ENCODE data around the gene SLX4IP. TPM values are rescaled to one million over a fixed set of nuclear protein-coding genes. Genes with fewer than 3 reads are reported as not detected.

SLX4IP gene
- total RNA-seq, 1 experiment from 2014 or later, result 11.1 TPM

GRCh38 chr20:10609770-10610169 lies 174.7 kb downstream of the SLX4IP start:
- no peak for DNase-seq (ENCODE audit: low read depth, low spot score)
- Histone ChIP-seq H3K4me2 (ENCODE audit: low read length) (no peak overlapping the region), H3K4me3 (replicated peaks in 1 of 2; ENCODE audit: low read depth in 1 of 2, low read length in 2 of 2) (no peak overlapping the region), H3K9me2 (ENCODE audit: insufficient read depth) (no peaks in the 10 kb centered on the region), H3K9ac (ENCODE audit: low read length) (no peak overlapping the region), H2AFZ (ENCODE audit: low read depth, low read length, poor library complexity, severe bottlenecking) (no peak overlapping the region), H3K36me3 (ENCODE audit: control insufficient read depth in 1 of 2, insufficient read depth in 2 of 2, low read length in 2 of 2) (no peaks in the 10 kb centered on the region), H3K27me3 (ENCODE audit: insufficient read depth, low read length) (no peaks in the 10 kb centered on the region), H3K9me3 (ENCODE audit: control insufficient read depth in 1 of 2, insufficient read depth in 1 of 2, low read depth in 1 of 2, low read length in 2 of 2) (no peaks in the 10 kb centered on the region), H3K79me2 (ENCODE audit: insufficient read depth, low read length) (no peaks in the 10 kb centered on the region), H4K20me1 (ENCODE audit: insufficient read depth) (no peaks in the 10 kb centered on the region), H3K27ac (ENCODE audit: low read depth, low read length) (no peak overlapping the region), H3K4me1 (ENCODE audit: control insufficient read depth in 1 of 2, insufficient read depth in 2 of 2, low read length in 2 of 2) (peaks cover 4 to 7% of the 10 kb centered on the region in 2 experiments)
- ChIA-PET CTCF (no interaction called here), POLR2A (no interaction called here), RAD21 (ENCODE audit: low non-redundant PET in 1 of 2, low total read pairs in 2 of 2, uncharacterized antibody in 2 of 2, unreplicated experiment in 2 of 2) (no interaction called here)
- TF ChIP-seq RAD21 (IDR thresholded peaks at IDR 0.05; ENCODE audit: low read depth), result no peak
- TF ChIP-seq EZH2 (IDR thresholded peaks at IDR 0.05), result no peak
- no peak for TF ChIP-seq EZH2phosphoT487 (IDR thresholded peaks at IDR 0.05; ENCODE audit: borderline replicate concordance)
- TF ChIP-seq, protein P1, sequence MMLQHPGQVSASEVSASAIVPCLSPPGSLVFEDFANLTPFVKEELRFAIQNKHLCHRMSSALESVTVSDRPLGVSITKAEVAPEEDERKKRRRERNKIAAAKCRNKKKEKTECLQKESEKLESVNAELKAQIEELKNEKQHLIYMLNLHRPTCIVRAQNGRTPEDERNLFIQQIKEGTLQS (IDR thresholded peaks at IDR 0.05), result no peak
- no peak for TF ChIP-seq POLR2A (IDR thresholded peaks at IDR 0.05; ENCODE audit: borderline replicate concordance, extremely low read depth, insufficient read depth, insufficient read length)
- TF ChIP-seq JUND (IDR thresholded peaks at IDR 0.05), result no peak
- no peak for TF ChIP-seq YY1 (IDR thresholded peaks at IDR 0.05; ENCODE audit: extremely low read depth, insufficient replicate concordance, low read depth, low read length)
- no peak for TF ChIP-seq SIN3A (IDR thresholded peaks at IDR 0.05; ENCODE audit: low read depth)
- no peak for TF ChIP-seq POLR2AphosphoS5 (IDR thresholded peaks at IDR 0.05; ENCODE audit: low read depth, low read length)
- no peak for TF ChIP-seq ZFX (IDR thresholded peaks at IDR 0.05)
- no peak for TF ChIP-seq SP1 (IDR thresholded peaks at IDR 0.05; ENCODE audit: low read depth)
- TF ChIP-seq ZNF274 (IDR thresholded peaks at IDR 0.05; ENCODE audit: low read depth, low read length), result no peak
- no peak for TF ChIP-seq ELF1 (IDR thresholded peaks at IDR 0.05; ENCODE audit: borderline replicate concordance, low read depth)
- TF ChIP-seq, protein P2, sequence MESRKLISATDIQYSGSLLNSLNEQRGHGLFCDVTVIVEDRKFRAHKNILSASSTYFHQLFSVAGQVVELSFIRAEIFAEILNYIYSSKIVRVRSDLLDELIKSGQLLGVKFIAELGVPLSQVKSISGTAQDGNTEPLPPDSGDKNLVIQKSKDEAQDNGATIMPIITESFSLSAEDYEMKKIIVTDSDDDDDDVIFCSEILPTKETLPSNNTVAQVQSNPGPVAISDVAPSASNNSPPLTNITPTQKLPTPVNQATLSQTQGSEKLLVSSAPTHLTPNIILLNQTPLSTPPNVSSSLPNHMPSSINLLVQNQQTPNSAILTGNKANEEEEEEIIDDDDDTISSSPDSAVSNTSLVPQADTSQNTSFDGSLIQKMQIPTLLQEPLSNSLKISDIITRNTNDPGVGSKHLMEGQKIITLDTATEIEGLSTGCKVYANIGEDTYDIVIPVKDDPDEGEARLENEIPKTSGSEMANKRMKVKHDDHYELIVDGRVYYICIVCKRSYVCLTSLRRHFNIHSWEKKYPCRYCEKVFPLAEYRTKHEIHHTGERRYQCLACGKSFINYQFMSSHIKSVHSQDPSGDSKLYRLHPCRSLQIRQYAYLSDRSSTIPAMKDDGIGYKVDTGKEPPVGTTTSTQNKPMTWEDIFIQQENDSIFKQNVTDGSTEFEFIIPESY (IDR thresholded peaks at IDR 0.05; ENCODE audit: extremely low read depth, insufficient replicate concordance, low read length), result no peak
- no peak for TF ChIP-seq MAX (IDR thresholded peaks at IDR 0.05)
- no peak for TF ChIP-seq FOSL1 (IDR thresholded peaks at IDR 0.05; ENCODE audit: low read depth)
- intact Hi-C loops (cut with micrococcal nuclease), result no loop called here
- BruUV-seq (replicated peaks), result no TSS peak
- no peak for ATAC-seq

Data from HCT116 (cell line).